Neural progenitor cell (in vitro differentiated cells): Measurements from ENCODE around the gene PTCHD1. TPM values are rescaled to one million over a fixed set of nuclear protein-coding genes. Genes with fewer than 3 reads are reported as not detected.

Source experiments
- DNase-seq: peaks from one replicate; pipeline ENCODE4 v3.0.0-alpha.2; 2016; ENCODE audit warnings: low spot score
- H2AFZ ChIP-seq: fragments of 200-600 bp; sonication (generic); replicated peaks from 2 replicates; pipeline ENCODE4 v1.6.1; 2016; ENCODE audit warnings: antibody characterized with exemption
- H3F3A ChIP-seq: fragments of 200-600 bp; sonication (generic); 2 replicates; pipeline ENCODE4 v1.6.1; 2016; ENCODE audit warnings: antibody characterized with exemption, low read depth
- H3K27ac ChIP-seq: fragments of 200-600 bp; sonication (generic); 2 replicates; pipeline ENCODE4 v1.5.1; 2016; ENCODE audit warnings: mild to moderate bottlenecking
- H3K27me3 ChIP-seq: fragments of 200-600 bp; sonication (generic); 2 replicates; pipeline ENCODE4 v1.6.1; 2016; ENCODE audit warnings: mild to moderate bottlenecking, moderate library complexity
- H3K36me3 ChIP-seq: fragments of 200-600 bp; sonication (generic); 2 replicates; pipeline ENCODE4 v1.5.1; 2016
- H3K4me1 ChIP-seq: fragments of 200-600 bp; sonication (generic); 2 replicates; pipeline ENCODE4 v1.6.1; 2016; ENCODE audit warnings: mixed run types
- H3K4me2 ChIP-seq: fragments of 200-600 bp; sonication (generic); 2 replicates; pipeline ENCODE4 v1.6.1; 2016
- H3K4me3 ChIP-seq: fragments of 200-600 bp; sonication (generic); 2 replicates; pipeline ENCODE4 v1.5.1; 2016
- H3K79me2 ChIP-seq: fragments of 200-600 bp; sonication (generic); 2 replicates; pipeline ENCODE4 v1.6.1; 2016; ENCODE audit warnings: low read depth
- H3K9ac ChIP-seq: fragments of 200-600 bp; sonication (generic); 2 replicates; pipeline ENCODE4 v1.6.1; 2016
- H3K9me3 ChIP-seq: fragments of 200-600 bp; sonication (generic); 2 replicates; pipeline ENCODE4 v1.5.1; 2016; ENCODE audit warnings: low read depth
- H4K20me1 ChIP-seq: fragments of 200-600 bp; sonication (generic); 2 replicates; pipeline ENCODE4 v1.6.1; 2016; ENCODE audit warnings: low read depth
- H3K27ac Mint-ChIP-seq: 3 replicates; pipeline ENCODE4 v1.8.0; 2021; ENCODE audit warnings: mixed read lengths
- H3K27me3 Mint-ChIP-seq: 2 replicates; pipeline ENCODE4 v1.8.0; 2022; ENCODE audit warnings: low read depth, mild to moderate bottlenecking, inconsistent platforms, moderate library complexity, mixed read lengths; ENCODE audit not compliant: insufficient read depth
- H3K36me3 Mint-ChIP-seq: 3 replicates; pipeline ENCODE4 v1.8.0; 2021; ENCODE audit warnings: mixed read lengths
- H3K4me1 Mint-ChIP-seq: 3 replicates; pipeline ENCODE4 v1.8.0; 2021; ENCODE audit warnings: mixed read lengths
- H3K4me3 Mint-ChIP-seq: 3 replicates; pipeline ENCODE4 v1.8.0; 2021; ENCODE audit warnings: mild to moderate bottlenecking, moderate library complexity, mixed read lengths
- H3K9me3 Mint-ChIP-seq: 3 replicates; pipeline ENCODE4 v1.8.0; 2020; ENCODE audit warnings: mixed read lengths
- EZH2 ChIP-seq: fragments of 200-600 bp; sonication (generic); IDR thresholded peaks from 2 replicates; pipeline ENCODE4 v1.6.1; 2017; ENCODE audit warnings: antibody characterized with exemption, mild to moderate bottlenecking, moderate library complexity
- EZH2phosphoT487 ChIP-seq: fragments of 200-600 bp; sonication (generic); IDR thresholded peaks from 2 replicates; pipeline ENCODE4 v1.6.1; 2017; ENCODE audit warnings: antibody characterized with exemption
- total RNA-seq: library from RNA; depleted of rRNA; stranded (reverse); fragments of >200 nt; gene quantifications from 2 replicates; pipeline ENCODE4 v1.2.3, GENCODE V29; 2015; ENCODE audit warnings: low replicate concordance
- TF ChIP-seq, protein P1 (sequence below): fragments of 200-600 bp; sonication (generic); IDR thresholded peaks from 2 replicates; pipeline ENCODE4 v1.5.1; 2017; ENCODE audit warnings: antibody characterized with exemption, mild to moderate bottlenecking

PTCHD1 gene
- total RNA-seq, 1 donor from 2014 or later, result 0.07 TPM

DNA sequence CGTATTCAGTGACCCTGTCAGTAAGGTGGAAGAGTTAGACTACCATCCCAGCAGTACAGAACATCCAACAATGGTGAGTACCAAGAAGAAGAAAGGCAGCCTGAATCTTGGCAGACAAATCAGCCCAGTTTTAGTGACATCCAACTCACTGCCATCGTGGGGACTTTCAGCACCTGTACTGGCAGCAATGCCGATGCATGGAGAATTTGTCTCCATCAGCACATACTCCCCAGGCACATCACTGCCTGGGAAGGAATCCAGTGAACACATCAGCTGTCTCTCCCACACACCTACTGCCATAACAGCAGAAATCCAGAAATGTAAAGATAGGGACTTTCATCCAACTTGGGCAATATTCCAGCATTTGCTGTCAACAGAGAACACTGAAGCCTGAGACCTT, 29.8 kb downstream of the PTCHD1 start:
- Histone ChIP-seq H3K9me3 (no peaks in the 10 kb centered on the region), H3K27ac (no peak overlapping the region), H3K36me3 (no peaks in the 10 kb centered on the region), H3K9ac (no peak overlapping the region), H3K27me3 (no peaks in the 10 kb centered on the region), H3K4me3 (no peak overlapping the region), H2AFZ (no peak overlapping the region), H4K20me1 (no peaks in the 10 kb centered on the region), H3K4me1 (no peaks in the 10 kb centered on the region), H3F3A (no peaks in the 10 kb centered on the region), H3K79me2 (no peaks in the 10 kb centered on the region), H3K4me2 (no peak overlapping the region)
- no peaks in the 10 kb centered on the region for H3K27me3 Mint-ChIP-seq
- no peaks in the 10 kb centered on the region for H3K36me3 Mint-ChIP-seq
- H3K4me1 Mint-ChIP-seq, result no peaks in the 10 kb centered on the region
- H3K27ac Mint-ChIP-seq, result no peak overlapping the region
- H3K9me3 Mint-ChIP-seq, result no peaks in the 10 kb centered on the region
- DNase-seq, result no peak
- no peak overlapping the region for H3K4me3 Mint-ChIP-seq
- TF ChIP-seq EZH2phosphoT487 (no peak), EZH2 (no peak)
- TF ChIP-seq, protein P1, sequence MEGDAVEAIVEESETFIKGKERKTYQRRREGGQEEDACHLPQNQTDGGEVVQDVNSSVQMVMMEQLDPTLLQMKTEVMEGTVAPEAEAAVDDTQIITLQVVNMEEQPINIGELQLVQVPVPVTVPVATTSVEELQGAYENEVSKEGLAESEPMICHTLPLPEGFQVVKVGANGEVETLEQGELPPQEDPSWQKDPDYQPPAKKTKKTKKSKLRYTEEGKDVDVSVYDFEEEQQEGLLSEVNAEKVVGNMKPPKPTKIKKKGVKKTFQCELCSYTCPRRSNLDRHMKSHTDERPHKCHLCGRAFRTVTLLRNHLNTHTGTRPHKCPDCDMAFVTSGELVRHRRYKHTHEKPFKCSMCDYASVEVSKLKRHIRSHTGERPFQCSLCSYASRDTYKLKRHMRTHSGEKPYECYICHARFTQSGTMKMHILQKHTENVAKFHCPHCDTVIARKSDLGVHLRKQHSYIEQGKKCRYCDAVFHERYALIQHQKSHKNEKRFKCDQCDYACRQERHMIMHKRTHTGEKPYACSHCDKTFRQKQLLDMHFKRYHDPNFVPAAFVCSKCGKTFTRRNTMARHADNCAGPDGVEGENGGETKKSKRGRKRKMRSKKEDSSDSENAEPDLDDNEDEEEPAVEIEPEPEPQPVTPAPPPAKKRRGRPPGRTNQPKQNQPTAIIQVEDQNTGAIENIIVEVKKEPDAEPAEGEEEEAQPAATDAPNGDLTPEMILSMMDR, result no peak

DNA sequence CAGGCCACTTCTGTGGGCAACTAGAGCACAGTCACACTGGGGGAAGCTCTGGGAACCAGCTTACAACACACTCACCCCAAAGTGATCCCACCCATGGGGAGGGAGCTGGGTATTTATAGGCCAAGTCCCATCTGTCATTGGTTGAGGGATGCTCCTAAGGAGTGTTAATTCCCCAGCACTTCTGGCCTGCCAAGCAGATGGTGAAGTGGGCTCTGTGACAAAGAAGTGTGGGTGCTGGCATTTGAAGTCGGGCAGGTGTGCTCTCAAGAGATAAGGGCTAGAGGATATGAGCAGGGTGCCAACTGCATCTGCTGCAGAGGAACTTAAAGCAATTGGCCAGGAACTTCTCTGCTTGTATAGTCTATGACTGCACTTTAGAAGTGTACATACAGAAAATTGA, 30.9 kb downstream of the PTCHD1 start:
- Histone ChIP-seq H3K9ac (no peak overlapping the region), H3K27ac (no peak overlapping the region), H3K4me3 (no peak overlapping the region), H3K27me3 (no peaks in the 10 kb centered on the region), H3K9me3 (no peaks in the 10 kb centered on the region), H3K79me2 (no peaks in the 10 kb centered on the region), H3K4me1 (no peaks in the 10 kb centered on the region), H4K20me1 (no peaks in the 10 kb centered on the region), H3K4me2 (no peak overlapping the region), H2AFZ (no peak overlapping the region), H3K36me3 (no peaks in the 10 kb centered on the region), H3F3A (no peaks in the 10 kb centered on the region)
- H3K36me3 Mint-ChIP-seq, result no peaks in the 10 kb centered on the region
- no peaks in the 10 kb centered on the region for H3K4me1 Mint-ChIP-seq
- DNase-seq, result no peak
- no peak overlapping the region for H3K27ac Mint-ChIP-seq
- TF ChIP-seq, protein P1, result no peak
- TF ChIP-seq EZH2 (no peak), EZH2phosphoT487 (no peak)
- H3K4me3 Mint-ChIP-seq, result no peak overlapping the region
- no peaks in the 10 kb centered on the region for H3K27me3 Mint-ChIP-seq
- H3K9me3 Mint-ChIP-seq, result no peaks in the 10 kb centered on the region

DNA sequence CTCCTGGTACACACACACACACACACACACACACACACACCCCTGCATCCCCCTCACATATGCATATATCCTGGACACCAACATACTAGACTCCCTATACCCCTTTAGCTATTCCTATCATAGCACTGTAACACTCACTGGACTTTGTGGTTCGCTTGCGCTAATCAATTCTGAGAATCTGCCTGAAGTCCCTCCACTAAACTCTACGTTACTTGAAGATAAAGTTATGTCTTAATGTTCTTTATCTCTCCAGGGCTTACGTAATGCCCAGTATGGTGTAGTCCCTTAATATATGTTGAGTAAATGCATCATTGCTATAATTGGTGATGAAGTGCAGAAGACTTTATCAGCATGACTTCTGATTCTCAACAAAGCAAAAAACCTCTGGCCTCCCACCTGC, 32.3 kb downstream of the PTCHD1 start:
- H3K36me3 ChIP-seq, result no peaks in the 10 kb centered on the region
- H3K4me3 ChIP-seq, result no peak overlapping the region
- no peak overlapping the region for H2AFZ ChIP-seq
- H3K4me1 ChIP-seq, result no peaks in the 10 kb centered on the region
- H3K79me2 ChIP-seq, result no peaks in the 10 kb centered on the region
- H3K9me3 ChIP-seq, result no peaks in the 10 kb centered on the region
- H3K4me3 Mint-ChIP-seq, result no peak overlapping the region
- H3F3A ChIP-seq, result no peaks in the 10 kb centered on the region
- H3K27me3 ChIP-seq, result no peaks in the 10 kb centered on the region
- no peak for TF ChIP-seq EZH2
- no peak for TF ChIP-seq EZH2phosphoT487
- TF ChIP-seq, protein P1, result no peak
- no peak for DNase-seq
- H3K4me1 Mint-ChIP-seq, result no peaks in the 10 kb centered on the region
- H3K36me3 Mint-ChIP-seq, result no peaks in the 10 kb centered on the region
- H3K27ac Mint-ChIP-seq, result no peak overlapping the region
- H3K4me2 ChIP-seq, result no peak overlapping the region
- no peaks in the 10 kb centered on the region for H3K27me3 Mint-ChIP-seq
- no peak overlapping the region for H3K9ac ChIP-seq
- H3K27ac ChIP-seq, result no peak overlapping the region
- H3K9me3 Mint-ChIP-seq, result no peaks in the 10 kb centered on the region
- H4K20me1 ChIP-seq, result no peaks in the 10 kb centered on the region

DNA sequence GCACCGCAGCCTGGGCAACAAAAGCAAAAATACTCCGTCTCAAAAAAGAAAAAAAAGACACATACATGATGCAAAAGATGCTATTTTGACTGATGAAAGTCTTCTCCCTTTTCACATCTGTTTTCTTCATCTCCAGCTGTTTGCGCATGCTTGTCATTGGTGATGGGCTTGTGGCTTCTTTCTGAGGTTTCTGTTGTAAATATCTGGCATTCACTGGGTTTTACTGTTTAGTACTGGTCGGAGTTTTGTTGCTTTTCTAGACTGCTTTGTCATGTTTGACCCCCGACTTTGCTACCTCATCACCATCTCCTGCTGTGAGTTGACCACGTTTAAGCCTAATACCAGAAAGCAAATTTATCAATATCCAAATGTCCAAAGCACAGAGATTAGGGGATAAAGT, 34.4 kb downstream of the PTCHD1 start:
- no peak overlapping the region for H3K4me3 Mint-ChIP-seq
- H3K27ac ChIP-seq, result no peak overlapping the region
- H3K27me3 ChIP-seq, result no peaks in the 10 kb centered on the region
- H3K27ac Mint-ChIP-seq, result no peak overlapping the region
- no peaks in the 10 kb centered on the region for H3K79me2 ChIP-seq
- no peaks in the 10 kb centered on the region for H3K27me3 Mint-ChIP-seq
- H3F3A ChIP-seq, result no peaks in the 10 kb centered on the region
- H3K4me1 ChIP-seq, result no peaks in the 10 kb centered on the region
- H3K4me3 ChIP-seq, result no peak overlapping the region
- no peak overlapping the region for H3K9ac ChIP-seq
- TF ChIP-seq EZH2phosphoT487, result no peak
- TF ChIP-seq, protein P1, result no peak
- TF ChIP-seq EZH2, result no peak
- no peak overlapping the region for H2AFZ ChIP-seq
- no peaks in the 10 kb centered on the region for H3K9me3 ChIP-seq
- H3K36me3 Mint-ChIP-seq, result no peaks in the 10 kb centered on the region
- no peaks in the 10 kb centered on the region for H4K20me1 ChIP-seq
- no peaks in the 10 kb centered on the region for H3K9me3 Mint-ChIP-seq
- no peak for DNase-seq
- no peak overlapping the region for H3K4me2 ChIP-seq
- H3K4me1 Mint-ChIP-seq, result no peaks in the 10 kb centered on the region
- H3K36me3 ChIP-seq, result no peaks in the 10 kb centered on the region
